H9 (cell line): Measurements from ENCODE around the gene GRIK1. TPM values are rescaled to one million over a fixed set of nuclear protein-coding genes. Genes with fewer than 3 reads are reported as not detected.

Experiments used
- DNase-seq: peaks from one replicate; pipeline ENCODE4 v3.0.0-alpha.2; 2017
- H2AFZ ChIP-seq: one replicate; pipeline ENCODE4 v1.6.1; 2013; ENCODE audit warnings: mild to moderate bottlenecking, low read length, control low read depth, moderate library complexity
- H2AK5ac ChIP-seq: 2 replicates; pipeline ENCODE4 v1.6.1; 2013; ENCODE audit warnings: low read length, control low read depth, mixed read lengths; ENCODE audit not compliant: insufficient read length
- H2BK120ac ChIP-seq: one replicate; pipeline ENCODE4 v1.6.1; 2013; ENCODE audit warnings: low read depth, mild to moderate bottlenecking, low read length, control low read depth, inconsistent platforms; ENCODE audit not compliant: poor library complexity, severe bottlenecking
- H2BK12ac ChIP-seq: 2 replicates; pipeline ENCODE4 v1.6.1; 2013; ENCODE audit warnings: low read length, control low read depth, mixed read lengths, low read depth; ENCODE audit not compliant: insufficient read length
- H2BK15ac ChIP-seq: 2 replicates; pipeline ENCODE4 v1.6.1; 2013; ENCODE audit warnings: low read depth, low read length, control low read depth
- H2BK20ac ChIP-seq: one replicate; pipeline ENCODE4 v1.6.1; 2013; ENCODE audit warnings: low read depth, mild to moderate bottlenecking, low read length, control low read depth, inconsistent platforms; ENCODE audit not compliant: poor library complexity, severe bottlenecking
- H2BK5ac ChIP-seq: 2 replicates; pipeline ENCODE4 v1.6.1; 2013; ENCODE audit warnings: low read length, control low read depth, mixed read lengths; ENCODE audit not compliant: insufficient read length
- H3K14ac ChIP-seq: 2 replicates; pipeline ENCODE4 v1.6.1; 2013; ENCODE audit warnings: low read length, control low read depth; ENCODE audit not compliant: insufficient read depth
- H3K18ac ChIP-seq: 2 replicates; pipeline ENCODE4 v1.6.1; 2013; ENCODE audit warnings: low read depth, mild to moderate bottlenecking, mixed read lengths, low read length, control low read depth; ENCODE audit not compliant: insufficient read length
- H3K23ac ChIP-seq: 2 replicates; pipeline ENCODE4 v1.6.1; 2013; ENCODE audit warnings: low read length, control low read depth, mixed read lengths, low read depth; ENCODE audit not compliant: insufficient read length
- H3K23me2 ChIP-seq: 2 replicates; pipeline ENCODE4 v1.6.1; 2013; ENCODE audit warnings: low read depth, mild to moderate bottlenecking, mixed read lengths, low read length, control low read depth; ENCODE audit not compliant: insufficient read length, poor library complexity, severe bottlenecking
- H3K27ac ChIP-seq: 2 replicates; pipeline ENCODE4 v1.5.1; 2013; ENCODE audit warnings: low read length, control low read depth, mixed read lengths, low read depth; ENCODE audit not compliant: insufficient read length
- H3K27me3 ChIP-seq: 2 replicates; pipeline ENCODE4 v1.6.1; 2013; ENCODE audit warnings: low read length, control low read depth, inconsistent platforms; ENCODE audit not compliant: insufficient read depth
- H3K4ac ChIP-seq: 2 replicates; pipeline ENCODE4 v1.6.1; 2013; ENCODE audit warnings: low read depth, mild to moderate bottlenecking, control low read depth, inconsistent platforms, low read length, moderate library complexity
- H3K4me1 ChIP-seq: 2 replicates; pipeline ENCODE4 v1.6.1; 2013; ENCODE audit warnings: low read length, control low read depth, inconsistent platforms; ENCODE audit not compliant: insufficient read depth
- H3K4me2 ChIP-seq: 2 replicates; pipeline ENCODE4 v1.6.1; 2013; ENCODE audit warnings: low read length, control low read depth, mixed read lengths; ENCODE audit not compliant: insufficient read length, insufficient read depth
- H3K56ac ChIP-seq: 2 replicates; pipeline ENCODE4 v1.6.1; 2013; ENCODE audit warnings: low read depth, mild to moderate bottlenecking, mixed read lengths, low read length, control low read depth; ENCODE audit not compliant: insufficient read length
- H3K79me1 ChIP-seq: 2 replicates; pipeline ENCODE4 v1.6.1; 2013; ENCODE audit warnings: low read depth, mild to moderate bottlenecking, moderate library complexity, low read length, control low read depth, inconsistent platforms; ENCODE audit not compliant: insufficient read depth, poor library complexity, severe bottlenecking
- H3K79me2 ChIP-seq: 2 replicates; pipeline ENCODE4 v1.6.1; 2013; ENCODE audit warnings: low read length, control low read depth, inconsistent platforms; ENCODE audit not compliant: insufficient read depth
- H3K9ac ChIP-seq: 2 replicates; pipeline ENCODE4 v1.6.1; 2013; ENCODE audit warnings: low read length, control low read depth, mixed read lengths; ENCODE audit not compliant: insufficient read length; ENCODE audit errors: extremely low read depth
- H3K9me3 ChIP-seq: one replicate; pipeline ENCODE4 v1.6.1; 2013; ENCODE audit warnings: low read depth, low read length, inconsistent platforms; ENCODE audit not compliant: control insufficient read depth
- H3T11ph ChIP-seq: one replicate; pipeline ENCODE4 v1.6.1; 2013; ENCODE audit warnings: mild to moderate bottlenecking, low read length, control low read depth, inconsistent platforms
- H4K20me1 ChIP-seq: one replicate; pipeline ENCODE4 v1.6.1; 2013; ENCODE audit not compliant: control insufficient read depth, insufficient read length, insufficient read depth
- H4K5ac ChIP-seq: 2 replicates; pipeline ENCODE4 v1.6.1; 2013; ENCODE audit warnings: low read depth, mild to moderate bottlenecking, mixed read lengths, low read length, control low read depth; ENCODE audit not compliant: insufficient read length
- H4K8ac ChIP-seq: replicated peaks from 2 replicates; pipeline ENCODE4 v1.6.1; 2013; ENCODE audit warnings: low read length, control low read depth, mixed read lengths, low read depth; ENCODE audit not compliant: insufficient read length
- H4K91ac ChIP-seq: 2 replicates; pipeline ENCODE4 v1.6.1; 2013; ENCODE audit warnings: low read depth, mild to moderate bottlenecking, moderate library complexity, mixed read lengths, low read length, control low read depth; ENCODE audit not compliant: insufficient read length
- H3K27ac Mint-ChIP-seq, 3 experiments: 2 replicates in 2 of 3; 3 replicates in 1 of 3; pipeline ENCODE4 v1.8.0; 2020 to 2021; ENCODE audit warnings: mixed read lengths in 3 of 3, mild to moderate bottlenecking in 1 of 3, moderate library complexity in 1 of 3
- H3K27me3 Mint-ChIP-seq: 2 replicates; pipeline ENCODE4 v1.8.0; 2021; ENCODE audit warnings: low read depth, mild to moderate bottlenecking, moderate library complexity, mixed read lengths
- H3K36me3 Mint-ChIP-seq, 3 experiments: 2 replicates in 2 of 3; 3 replicates in 1 of 3; pipeline ENCODE4 v1.8.0; 2020 to 2021; ENCODE audit warnings: low read depth in 3 of 3, mixed read lengths in 3 of 3; ENCODE audit not compliant: insufficient read depth in 1 of 3
- H3K4me1 Mint-ChIP-seq, 2 experiments: 2 replicates each; pipeline ENCODE4 v1.8.0; 2020; ENCODE audit warnings: mixed read lengths in 2 of 2
- H3K4me3 Mint-ChIP-seq, 2 experiments: 2 replicates in 1 of 2; 3 replicates in 1 of 2; pipeline ENCODE4 v1.8.0; 2020 to 2021; ENCODE audit warnings: mild to moderate bottlenecking in 2 of 2, mixed read lengths in 2 of 2, moderate library complexity in 1 of 2
- H3K9me3 Mint-ChIP-seq, 2 experiments: 2 replicates in 1 of 2; 3 replicates in 1 of 2; pipeline ENCODE4 v1.8.0; 2020; ENCODE audit warnings: mild to moderate bottlenecking in 2 of 2, mixed read lengths in 2 of 2, moderate library complexity in 1 of 2
- CTCF ChIP-seq: fragments of 200-600 bp; sonication (generic); conservative IDR thresholded peaks from 3 replicates; pipeline ENCODE4 v1.8.0; 2021; ENCODE audit warnings: antibody characterized with exemption, mild to moderate bottlenecking
- WGBS: extraction: QIAGEN DNeasy Blood & Tissue Kit; methylation state at CpG from one replicate; pipeline ENCODE4 v1.1.7; 2013; ENCODE audit warnings: missing lambda C conversion rate, low lambda C conversion rate, mixed read lengths; ENCODE audit not compliant: insufficient read length; ENCODE audit errors: extremely low coverage; 5-methylcytosine and 5-hydroxymethylcytosine counted together
- total RNA-seq: library from RNA; stranded (reverse); gene quantifications from 2 replicates; pipeline ENCODE4 v1.2.1, GENCODE V29; 2021

The GRIK1 gene
- total RNA-seq, 1 experiment from 2014 or later, result not detected

- Histone ChIP-seq H3K18ac (no peak overlapping the region), H4K20me1 (no peaks in the 10 kb centered on the region), H3K23ac (no peak overlapping the region), H3K79me2 (no peaks in the 10 kb centered on the region), H2BK12ac (no peak overlapping the region), H3K23me2 (no peaks in the 10 kb centered on the region), H3K9ac (no peak overlapping the region), H4K8ac (no peak overlapping the region), H4K91ac (no peak overlapping the region), H3K27me3 (no peaks in the 10 kb centered on the region), H2AFZ (no peak overlapping the region), H2BK5ac (no peak overlapping the region), H4K5ac (no peak overlapping the region), H3K27ac (no peak overlapping the region), H2BK120ac (no peak overlapping the region), H3K4me1 (no peaks in the 10 kb centered on the region), H3K4me2 (no peak overlapping the region), H3K9me3 (no peaks in the 10 kb centered on the region), H3K14ac (no peak overlapping the region), H2BK15ac (no peak overlapping the region), H2AK5ac (no peak overlapping the region), H2BK20ac (no peak overlapping the region), H3K79me1 (no peaks in the 10 kb centered on the region), H3K56ac (no peak overlapping the region), H3K4ac (no peak overlapping the region), H3T11ph (no peak overlapping the region)
- Mint-ChIP-seq H3K36me3 (no peaks in the 10 kb centered on the region), H3K4me1 (no peaks in the 10 kb centered on the region), H3K27ac (no peak overlapping the region), H3K4me3 (no peak overlapping the region), H3K9me3 (no peaks in the 10 kb centered on the region), H3K27me3 (no peaks in the 10 kb centered on the region)
- TF ChIP-seq CTCF, result no peak
- no CpG with 5 or more reads among the region's 10 CpGs for WGBS
- DNase-seq, result no peak
These were observed 297.1 kb downstream of the GRIK1 start for GRCh38 chr21:29642551-29643245.
